Dendritic cell treated with granulocyte-macrophage colony-stimulating factor and Interleukin-4, amounts not matched to agents 40 ng/mL and 50 ng/mL, for 4 days (primary cell): ENCODE measurements around the gene RAD52.

Experiments used
- H3K27ac Mint-ChIP-seq: one replicate; pipeline ENCODE4 v1.8.0; 2022; ENCODE audit warnings: mild to moderate bottlenecking, mixed read lengths
- H3K27me3 Mint-ChIP-seq: one replicate; pipeline ENCODE4 v1.8.0; 2022; ENCODE audit warnings: mild to moderate bottlenecking, mixed read lengths
- H3K36me3 Mint-ChIP-seq: one replicate; pipeline ENCODE4 v1.8.0; 2022; ENCODE audit warnings: low read depth, mixed read lengths
- H3K4me1 Mint-ChIP-seq: one replicate; pipeline ENCODE4 v1.8.0; 2022; ENCODE audit warnings: low read depth, mixed read lengths
- H3K4me3 Mint-ChIP-seq: one replicate; pipeline ENCODE4 v1.8.0; 2022; ENCODE audit warnings: mild to moderate bottlenecking, moderate library complexity, mixed read lengths
- H3K9me3 Mint-ChIP-seq: one replicate; pipeline ENCODE4 v1.8.0; 2022; ENCODE audit warnings: mixed read lengths
- intact Hi-C: fragments of 100-400 bp; cut with micrococcal nuclease; formaldehyde crosslinking; loops from one replicate; pipeline ENCODE4 v1.15.0; 2022

RAD52 gene

DNA sequence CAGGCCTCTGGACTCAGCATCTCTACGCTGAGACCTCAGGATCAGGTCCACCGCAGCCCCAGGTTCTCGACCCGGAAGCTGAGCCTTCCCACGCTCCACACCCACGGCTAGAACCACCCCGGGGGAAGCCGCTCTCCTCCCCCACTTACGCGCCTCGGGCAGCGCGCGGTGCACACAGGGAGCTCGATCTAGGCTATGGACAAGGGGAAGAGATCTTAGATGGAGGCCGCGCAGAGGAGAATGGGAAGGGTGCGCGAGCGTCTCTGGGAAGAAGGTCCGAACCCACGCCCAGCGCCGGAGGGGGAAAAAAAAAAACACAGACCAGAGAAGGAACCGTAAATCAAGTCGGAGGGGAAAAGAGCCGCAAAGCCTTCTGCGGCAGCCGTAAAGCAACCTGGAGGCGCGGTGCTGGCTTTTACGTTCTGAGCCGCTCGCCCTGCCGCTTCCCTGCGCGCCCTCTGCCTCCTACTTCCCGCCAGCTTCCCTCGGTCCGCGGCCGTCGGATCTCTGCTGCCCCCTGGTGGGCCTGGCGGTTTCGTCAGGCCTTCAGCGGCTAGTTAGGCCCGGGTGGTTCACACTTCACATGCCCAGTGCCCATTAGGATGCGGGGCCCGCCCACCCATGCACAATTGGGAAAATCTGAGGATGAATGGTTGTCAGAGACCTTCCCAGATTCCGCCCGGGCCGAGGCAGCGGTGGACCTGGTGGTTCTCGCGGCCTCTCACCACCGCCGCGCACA is at the start of gene RAD52:
TSS of gene RAD52 (minus strand) at position 242 of the 739 bp plus-strand sequence. CDS start 16,636 bp downstream, outside the sequence.
- peak within 1 kb of the TSS; percentile 97 for H3K27ac Mint-ChIP-seq
- no peaks in the 10 kb centered on the region for H3K27me3 Mint-ChIP-seq
- H3K36me3 Mint-ChIP-seq, result peaks cover 12% of the 10 kb centered on the region
- H3K4me3 Mint-ChIP-seq, result peak within 1 kb of the TSS; percentile 97
- no peaks in the 10 kb centered on the region for H3K9me3 Mint-ChIP-seq
- H3K4me1 Mint-ChIP-seq, result peaks cover 30% of the 10 kb centered on the region
- intact Hi-C loops, result loop anchor here (1.0 to 10.0 kb wide), 4 partner anchors 37 to 387 kb away; no protein-coding TSS in a partner anchor

- no peak overlapping the region for H3K4me3 Mint-ChIP-seq
- H3K4me1 Mint-ChIP-seq, result peaks cover 38% of the 10 kb centered on the region
- H3K9me3 Mint-ChIP-seq, result no peaks in the 10 kb centered on the region
- H3K36me3 Mint-ChIP-seq, result peaks cover 21% of the 10 kb centered on the region
- no peaks in the 10 kb centered on the region for H3K27me3 Mint-ChIP-seq
- intact Hi-C loops, result loop anchor here (10.0 kb wide), 1 partner anchor 47 kb away; no protein-coding TSS in a partner anchor
- no peak overlapping the region for H3K27ac Mint-ChIP-seq
Measured at GRCh38 chr12:998020-998874, 48.8 kb upstream of the RAD52 start.

GRCh38 chr12:997505-997904 is 48.0 kb upstream of the RAD52 start:
- no peaks in the 10 kb centered on the region for H3K27me3 Mint-ChIP-seq
- no peak overlapping the region for H3K4me3 Mint-ChIP-seq
- peak overlapping the region; percentile 17 for H3K27ac Mint-ChIP-seq
- intact Hi-C loops, result loop anchor here (10.0 kb wide), 1 partner anchor 47 kb away; no protein-coding TSS in a partner anchor
- peaks cover 44% of the 10 kb centered on the region for H3K4me1 Mint-ChIP-seq
- peaks cover 21% of the 10 kb centered on the region for H3K36me3 Mint-ChIP-seq
- H3K9me3 Mint-ChIP-seq, result no peaks in the 10 kb centered on the region

GRCh38 chr12:996881-997280 is 47.4 kb upstream of the RAD52 start:
- H3K4me3 Mint-ChIP-seq, result no peak overlapping the region
- intact Hi-C loops, result loop anchor here (10.0 kb wide), 1 partner anchor 48 kb away; no protein-coding TSS in a partner anchor
- H3K27ac Mint-ChIP-seq, result no peak overlapping the region

GRCh38 chr12:992647-993046 is 43.2 kb upstream of the RAD52 start:
- peaks cover 70% of the 10 kb centered on the region for H3K4me1 Mint-ChIP-seq
- no peak overlapping the region for H3K4me3 Mint-ChIP-seq
- H3K36me3 Mint-ChIP-seq, result peaks cover 19% of the 10 kb centered on the region
- H3K9me3 Mint-ChIP-seq, result no peaks in the 10 kb centered on the region
- no peaks in the 10 kb centered on the region for H3K27me3 Mint-ChIP-seq
- no peak overlapping the region for H3K27ac Mint-ChIP-seq
- intact Hi-C loops, result loop anchor here (5.0 to 10.0 kb wide), 2 partner anchors 52 to 100 kb away; no protein-coding TSS in a partner anchor

More at GRCh38 chr12:996881-997280, 47.4 kb upstream of the RAD52 start:
- peaks cover 22% of the 10 kb centered on the region for H3K36me3 Mint-ChIP-seq
- H3K27me3 Mint-ChIP-seq, result no peaks in the 10 kb centered on the region
- H3K9me3 Mint-ChIP-seq, result no peaks in the 10 kb centered on the region
- peaks cover 50% of the 10 kb centered on the region for H3K4me1 Mint-ChIP-seq

DNA sequence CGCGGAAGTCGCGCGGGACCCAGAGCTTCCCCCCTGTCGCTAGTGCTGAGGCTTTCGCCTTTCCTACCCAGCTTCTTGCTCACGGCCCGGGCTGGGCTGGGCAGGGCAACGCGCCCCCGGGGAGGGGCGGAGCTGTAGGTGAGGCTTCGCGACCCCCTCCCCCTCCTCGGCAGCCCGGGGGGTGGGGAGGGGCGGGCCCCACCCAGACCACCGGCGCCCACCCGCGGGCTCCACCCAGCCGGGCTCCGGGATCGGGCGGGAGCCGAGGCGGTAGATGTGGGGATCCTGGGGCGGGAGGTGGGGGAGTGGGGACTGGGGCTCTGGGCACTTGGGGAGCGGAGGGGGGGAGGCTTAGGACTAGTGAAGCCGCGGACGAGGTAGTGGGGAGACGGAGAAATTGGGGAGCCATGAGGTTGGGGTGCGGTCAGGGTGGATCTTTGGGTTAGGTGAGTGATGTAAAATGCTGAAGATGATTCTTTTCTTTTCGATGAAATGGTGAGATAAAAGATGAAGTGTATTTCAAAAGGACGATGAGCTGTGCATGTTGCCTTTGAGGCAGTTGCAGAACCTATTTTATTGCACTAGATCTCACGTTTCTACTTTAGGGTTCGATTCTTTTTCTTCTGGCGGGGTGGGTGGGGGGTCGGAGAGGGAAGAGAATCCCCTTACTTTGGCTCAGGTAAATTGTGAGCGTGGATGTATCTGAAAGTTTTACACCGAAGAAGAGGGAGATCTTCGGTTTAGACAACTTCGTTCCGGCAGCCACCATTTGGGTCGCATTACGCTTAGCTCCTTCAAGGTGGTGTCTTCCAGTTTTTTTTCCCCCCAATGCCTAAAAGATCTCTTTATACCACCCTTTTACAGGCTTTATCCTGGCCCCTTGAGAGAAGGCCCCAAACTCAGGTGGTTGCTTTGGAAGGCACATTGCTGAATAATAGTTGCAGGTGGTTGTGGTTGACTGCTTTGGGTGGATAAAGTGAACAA is 42.1 kb upstream of the RAD52 start:
- Mint-ChIP-seq H3K36me3 (peaks cover 19% of the 10 kb centered on the region), H3K9me3 (no peaks in the 10 kb centered on the region), H3K27me3 (no peaks in the 10 kb centered on the region), H3K4me1 (peaks cover 60% of the 10 kb centered on the region), H3K4me3 (peak overlapping the region; percentile 96), H3K27ac (peak overlapping the region; percentile 91)
- intact Hi-C loops, result loop anchor here (5.0 to 10.0 kb wide), 2 partner anchors 53 to 101 kb away; no protein-coding TSS in a partner anchor

DNA sequence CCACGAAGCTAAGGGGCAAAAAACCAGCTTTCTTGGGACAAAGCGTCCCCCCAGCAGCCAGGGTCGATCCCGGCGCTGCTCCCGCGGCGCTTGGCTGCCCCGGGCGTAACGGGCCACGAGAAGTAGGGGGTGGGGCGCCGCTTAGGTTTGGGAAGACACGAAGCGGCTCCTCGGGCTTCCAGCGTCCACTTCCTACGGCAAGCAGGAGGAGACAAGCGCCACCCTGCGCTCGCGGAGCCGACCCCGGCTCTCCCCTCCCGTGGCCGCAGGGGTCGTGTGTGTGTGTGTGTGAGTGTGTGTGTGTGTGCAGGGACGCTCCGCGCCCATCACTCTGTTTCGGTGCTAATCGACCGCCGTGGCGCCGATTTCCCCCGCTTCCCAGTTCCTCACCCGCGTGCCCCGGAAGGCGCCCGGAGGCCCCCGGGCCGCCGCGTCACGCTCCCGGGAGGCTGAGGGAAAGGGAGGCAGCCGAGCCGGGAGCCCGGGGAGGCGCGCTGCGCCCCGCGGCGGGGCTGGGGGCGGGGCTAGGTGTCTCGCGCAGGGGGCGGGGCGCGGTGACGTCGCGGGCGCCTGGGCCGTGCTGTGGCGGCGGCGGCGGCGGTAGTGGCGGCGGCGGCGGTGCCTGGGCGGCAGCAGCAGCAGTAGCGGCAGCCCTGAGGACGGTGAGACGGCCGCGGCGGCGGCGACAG is 41.3 kb upstream of the RAD52 start, which contains the start of gene ERC1:
TSS of gene ERC1 (plus strand) at position 563 of the 689 bp plus-strand sequence. CDS start 36,681 bp downstream, outside the sequence.
- Mint-ChIP-seq H3K4me3 (peak within 1 kb of the TSS; percentile 96), H3K27ac (peak within 1 kb of the TSS; percentile 91), H3K27me3 (no peaks in the 10 kb centered on the region), H3K36me3 (peaks cover 19% of the 10 kb centered on the region), H3K9me3 (no peaks in the 10 kb centered on the region), H3K4me1 (peaks cover 57% of the 10 kb centered on the region)
- intact Hi-C loops, result loop anchor here (1.0 to 10.0 kb wide), 3 partner anchors 42 to 101 kb away; partner anchors contain the start of gene RAD52

DNA sequence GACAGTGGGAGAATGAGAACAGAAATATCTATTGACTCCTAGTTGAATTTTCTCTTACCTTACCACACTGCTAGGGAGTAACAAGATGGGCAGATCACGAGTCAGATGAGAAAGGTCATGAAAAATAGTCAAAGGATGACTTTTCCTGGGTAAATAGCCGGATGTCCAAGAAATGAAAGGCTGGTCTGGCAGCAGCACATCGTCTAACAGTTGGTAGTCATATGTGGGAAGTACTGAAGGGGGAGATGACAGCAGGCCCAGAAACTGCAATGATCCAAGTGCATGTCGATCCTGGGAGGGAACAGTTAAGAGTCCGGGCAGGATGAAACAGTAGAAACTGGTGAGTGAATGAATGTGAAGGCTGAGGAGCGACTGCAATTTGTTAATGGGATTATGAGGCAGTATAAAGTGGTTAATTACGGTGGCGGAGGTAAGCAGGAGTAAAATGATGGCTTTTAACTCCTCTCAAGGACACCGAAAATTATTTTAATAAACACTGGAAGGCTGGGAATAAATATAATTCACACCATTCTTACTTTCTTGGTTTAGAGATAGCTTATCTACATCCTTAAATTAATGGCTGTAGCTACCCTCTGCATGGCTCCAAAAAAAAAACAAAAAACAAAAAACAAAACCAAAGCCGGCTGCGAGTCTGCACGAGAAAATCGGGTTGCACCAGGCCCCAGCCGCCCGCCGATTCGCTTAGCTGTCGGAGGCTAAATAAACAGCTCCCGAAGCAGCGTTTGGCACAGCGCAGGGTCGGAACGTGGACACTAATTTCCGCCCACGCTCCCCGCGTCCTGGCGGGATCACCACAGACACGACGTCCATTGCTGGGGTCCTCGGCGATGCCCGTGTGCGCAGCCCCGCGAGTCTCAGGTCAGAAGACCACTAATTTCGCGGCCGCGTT is 40.5 kb upstream of the RAD52 start:
- no peaks in the 10 kb centered on the region for H3K27me3 Mint-ChIP-seq
- H3K9me3 Mint-ChIP-seq, result no peaks in the 10 kb centered on the region
- H3K36me3 Mint-ChIP-seq, result peaks cover 19% of the 10 kb centered on the region
- intact Hi-C loops, result loop anchor here (1.0 to 10.0 kb wide), 3 partner anchors 41 to 102 kb away; partner anchors contain the start of gene RAD52
- peak overlapping the region; percentile 91 for H3K27ac Mint-ChIP-seq
- peak overlapping the region; percentile 80 for H3K4me3 Mint-ChIP-seq
- H3K4me1 Mint-ChIP-seq, result peaks cover 49% of the 10 kb centered on the region

GRCh38 chr12:989051-989450 is 39.6 kb upstream of the RAD52 start:
- Mint-ChIP-seq H3K4me1 (peaks cover 45% of the 10 kb centered on the region), H3K4me3 (no peak overlapping the region), H3K36me3 (peaks cover 19% of the 10 kb centered on the region), H3K27me3 (no peaks in the 10 kb centered on the region), H3K27ac (peak overlapping the region; percentile 91), H3K9me3 (no peaks in the 10 kb centered on the region)
- intact Hi-C loops, result no loop called here

DNA sequence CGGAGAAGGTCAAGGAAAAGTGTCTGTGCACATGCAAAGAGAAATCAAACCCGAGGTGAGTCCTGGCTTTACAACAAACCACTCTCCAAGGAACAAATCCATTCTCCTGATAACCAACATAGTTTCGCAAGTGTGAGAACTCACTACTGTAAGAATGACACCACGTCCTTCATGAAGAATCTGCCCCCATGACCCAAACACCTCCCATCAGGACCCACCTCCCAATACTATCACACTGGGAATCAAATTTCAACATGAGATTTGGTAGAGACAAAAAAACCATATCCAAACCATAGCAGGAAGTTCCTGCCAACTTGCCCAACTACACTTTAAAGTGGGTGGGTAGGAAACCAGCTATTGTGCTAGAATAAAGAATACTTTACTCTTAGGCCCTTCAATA is 39.2 kb upstream of the RAD52 start:
- Mint-ChIP-seq H3K9me3 (no peaks in the 10 kb centered on the region), H3K4me1 (peaks cover 42% of the 10 kb centered on the region), H3K4me3 (no peak overlapping the region), H3K36me3 (peaks cover 19% of the 10 kb centered on the region), H3K27ac (peak overlapping the region; percentile 91), H3K27me3 (no peaks in the 10 kb centered on the region)
- intact Hi-C loops, result no loop called here

- Mint-ChIP-seq H3K36me3 (no peaks in the 10 kb centered on the region), H3K4me1 (peaks cover 7% of the 10 kb centered on the region), H3K27ac (no peak overlapping the region), H3K9me3 (no peaks in the 10 kb centered on the region), H3K4me3 (no peak overlapping the region), H3K27me3 (no peaks in the 10 kb centered on the region)
- intact Hi-C loops, result no loop called here
Measured at GRCh38 chr12:981961-982360, 32.5 kb upstream of the RAD52 start.
